H1 (cell line): Measurements from ENCODE around the gene USP8. TPM values are rescaled to one million over a fixed set of nuclear protein-coding genes. Genes with fewer than 3 reads are reported as not detected.

ENCODE experiments used
- CTCF ChIA-PET: fragments of 300-600 bp; sonication (Branson Sonifier 250); formaldehyde crosslinking; loops from one replicate; lab custom pipeline; 2021; ENCODE audit not compliant: partially characterized antibody; lab: Charles Lee
- POLR2A ChIA-PET: fragments of 300-600 bp; sonication (Branson Sonifier 250); formaldehyde crosslinking; loops from one replicate; lab custom pipeline; 2021; ENCODE audit warnings: inconsistent platforms; ENCODE audit not compliant: partially characterized antibody; lab: Charles Lee
- DNase-seq, 2 experiments: peaks; one replicate each; pipeline versions ENCODE4 v3.0.0 to v3.0.0-alpha.2; 2010 to 2022; ENCODE audit warnings: low spot score in 2 of 2, low read depth in 1 of 2, mixed read lengths in 1 of 2
- FAIRE-seq: peaks from 2 replicates; lab custom pipeline; 2011; peaks lifted over from hg19 to GRCh38; lab: Jason Lieb, UNC
- H2AFZ ChIP-seq: 2 replicates; pipeline ENCODE4 v1.8.1; 2012; ENCODE audit warnings: low read length, inconsistent platforms
- H2AK5ac ChIP-seq: 2 replicates; pipeline ENCODE4 v1.6.1; 2013; ENCODE audit warnings: low read depth, low read length
- H2BK120ac ChIP-seq: replicated peaks from 2 replicates; pipeline ENCODE3; 2013; ENCODE audit warnings: low read depth, low read length, inconsistent platforms
- H2BK12ac ChIP-seq: 2 replicates; pipeline ENCODE4 v1.6.1; 2013; ENCODE audit warnings: low read depth, low read length
- H2BK15ac ChIP-seq: 2 replicates; pipeline ENCODE4 v1.6.1; 2013; ENCODE audit warnings: low read length
- H2BK20ac ChIP-seq: 2 replicates; pipeline ENCODE4 v1.6.1; 2013; ENCODE audit warnings: low read length
- H2BK5ac ChIP-seq: 2 replicates; pipeline ENCODE4 v1.6.1; 2013; ENCODE audit warnings: low read depth, low read length
- H3K14ac ChIP-seq: 2 replicates; pipeline ENCODE4 v1.6.1; 2013; ENCODE audit warnings: inconsistent platforms; ENCODE audit not compliant: insufficient read length
- H3K18ac ChIP-seq: 2 replicates; pipeline ENCODE4 v1.6.1; 2013; ENCODE audit warnings: low read length; ENCODE audit errors: extremely low read depth
- H3K23ac ChIP-seq: 2 replicates; pipeline ENCODE4 v1.6.1; 2013; ENCODE audit warnings: inconsistent platforms; ENCODE audit not compliant: insufficient read length
- H3K23me2 ChIP-seq: 2 replicates; pipeline ENCODE4 v1.6.1; 2013; ENCODE audit warnings: low read depth, low read length
- H3K27ac ChIP-seq: 2 replicates; pipeline ENCODE4 v1.6.1; 2011; ENCODE audit warnings: low read depth, low read length, inconsistent platforms
- H3K27me3 ChIP-seq, 4 experiments: replicated peaks in 1 of 4; 1 replicate in 1 of 4; 2 replicates in 3 of 4; pipeline versions ENCODE4 v1.6.1 to v1.8.1; 2011 to 2013; ENCODE audit warnings: low read length in 3 of 4, mild to moderate bottlenecking in 3 of 4, inconsistent platforms in 2 of 4, mixed read lengths in 2 of 4, moderate library complexity in 1 of 4; ENCODE audit not compliant: control insufficient read depth in 3 of 4, insufficient read depth in 3 of 4; ENCODE audit errors: extremely low read depth in 1 of 4
- H3K36me3 ChIP-seq, 4 experiments: 2 replicates each; pipeline versions ENCODE4 v1.6.1 to v1.8.1; 2011 to 2013; ENCODE audit warnings: mild to moderate bottlenecking in 4 of 4, low read length in 3 of 4, moderate library complexity in 2 of 4, control low read depth in 1 of 4, inconsistent platforms in 1 of 4; ENCODE audit not compliant: insufficient read depth in 4 of 4, control insufficient read depth in 2 of 4
- H3K4ac ChIP-seq: replicated peaks from 2 replicates; pipeline ENCODE3; 2013; ENCODE audit warnings: low read length, low read depth, mixed read lengths, inconsistent platforms; ENCODE audit not compliant: insufficient read length
- H3K4me1 ChIP-seq, 4 experiments: replicated peaks in 1 of 4; 1 replicate in 1 of 4; 2 replicates in 3 of 4; pipeline versions ENCODE4 v1.6.1 to v1.8.1; 2011 to 2013; ENCODE audit warnings: low read length in 3 of 4, inconsistent platforms in 2 of 4, mixed read lengths in 1 of 4; ENCODE audit not compliant: insufficient read depth in 4 of 4, control insufficient read depth in 3 of 4
- H3K4me2 ChIP-seq, 2 experiments: 2 replicates each; pipeline versions ENCODE4 v1.6.1 to v1.8.1; 2011 to 2013; ENCODE audit warnings: low read depth in 2 of 2, low read length in 2 of 2, control low read depth in 1 of 2, inconsistent platforms in 1 of 2, mild to moderate bottlenecking in 1 of 2; ENCODE audit not compliant: insufficient read depth in 1 of 2
- H3K4me3 ChIP-seq, 4 experiments: fragments of 200-600, 300-600 bp in 1 of 4; sonication (generic), shearing (Covaris generic), sonication (Bioruptor Twin) in 1 of 4; 2 replicates each; pipeline versions ENCODE4 v1.5.1 to v1.8.1; 2011 to 2016; ENCODE audit warnings: low read length in 4 of 4, low read depth in 3 of 4, control low read depth in 2 of 4, inconsistent platforms in 2 of 4, mild to moderate bottlenecking in 2 of 4, mixed read lengths in 1 of 4, moderate library complexity in 1 of 4; ENCODE audit not compliant: insufficient read depth in 2 of 4; ENCODE audit errors: extremely low read depth in 1 of 4
- H3K56ac ChIP-seq: replicated peaks from 2 replicates; pipeline ENCODE3; 2013; ENCODE audit warnings: low read depth, mild to moderate bottlenecking, mixed read lengths, low read length, inconsistent platforms; ENCODE audit not compliant: insufficient read length
- H3K79me1 ChIP-seq: 2 replicates; pipeline ENCODE4 v1.6.1; 2013; ENCODE audit warnings: low read depth, low read length, control low read depth
- H3K79me2 ChIP-seq, 2 experiments: 2 replicates each; pipeline versions ENCODE4 v1.6.1 to v1.8.1; 2012 to 2013; ENCODE audit warnings: low read length in 2 of 2, mild to moderate bottlenecking in 2 of 2, inconsistent platforms in 1 of 2; ENCODE audit not compliant: insufficient read depth in 2 of 2, control insufficient read depth in 1 of 2
- H3K9ac ChIP-seq, 4 experiments: replicated peaks in 1 of 4; 1 replicate in 1 of 4; 2 replicates in 3 of 4; pipeline versions ENCODE4 v1.6.1 to v1.8.1; 2011 to 2013; ENCODE audit warnings: low read depth in 3 of 4, low read length in 3 of 4, control low read depth in 2 of 4, mild to moderate bottlenecking in 2 of 4, moderate library complexity in 2 of 4, inconsistent platforms in 1 of 4; ENCODE audit errors: extremely low read depth in 1 of 4
- H3K9me3 ChIP-seq, 2 experiments: 2 replicates each; pipeline versions ENCODE4 v1.6.1 to v1.8.1; 2012 to 2013; ENCODE audit warnings: mild to moderate bottlenecking in 2 of 2, moderate library complexity in 2 of 2, control low read depth in 1 of 2, inconsistent platforms in 1 of 2, low read depth in 1 of 2, low read length in 1 of 2, mixed read lengths in 1 of 2; ENCODE audit not compliant: insufficient read depth in 2 of 2
- H4K20me1 ChIP-seq, 2 experiments: replicated peaks in 1 of 2; 2 replicates each; pipeline versions ENCODE3 to v1.8.1; 2011 to 2013; ENCODE audit warnings: inconsistent platforms in 2 of 2, low read length in 2 of 2, mild to moderate bottlenecking in 1 of 2; ENCODE audit not compliant: insufficient read depth in 2 of 2, control insufficient read depth in 1 of 2
- H4K5ac ChIP-seq: 2 replicates; pipeline ENCODE4 v1.6.1; 2013; ENCODE audit warnings: low read length, low read depth, mixed read lengths, inconsistent platforms; ENCODE audit not compliant: insufficient read length
- H4K8ac ChIP-seq: 2 replicates; pipeline ENCODE4 v1.8.0; 2013; ENCODE audit warnings: mild to moderate bottlenecking, moderate library complexity, low read length, inconsistent platforms; ENCODE audit not compliant: insufficient read depth; ENCODE audit errors: extremely low read depth
- H4K91ac ChIP-seq: replicated peaks from 2 replicates; pipeline ENCODE3; 2013; ENCODE audit warnings: low read length, mixed read lengths, inconsistent platforms; ENCODE audit not compliant: insufficient read length
- CREB1 ChIP-seq: IDR thresholded peaks from 2 replicates; pipeline ENCODE4 v1.6.1; 2012; ENCODE audit warnings: inconsistent platforms
- FOSL1 ChIP-seq: IDR thresholded peaks from 2 replicates; pipeline ENCODE4 v1.6.1; 2011; ENCODE audit warnings: mild to moderate bottlenecking, low read depth, low read length, moderate library complexity; ENCODE audit not compliant: insufficient read depth
- HDAC2 ChIP-seq, 2 experiments: fragments of 300-600 bp in 1 of 2; sonication (generic) in 1 of 2; IDR thresholded peaks; 2 replicates each; pipeline ENCODE4 v1.6.1; 2011 to 2012; ENCODE audit warnings: low read depth in 2 of 2, low read length in 2 of 2, mild to moderate bottlenecking in 2 of 2, moderate library complexity in 2 of 2, borderline replicate concordance in 1 of 2, inconsistent platforms in 1 of 2
- HDAC6 ChIP-seq: IDR thresholded peaks from one replicate; pipeline ENCODE4 v1.7.1; 2012; ENCODE audit warnings: low read depth, mild to moderate bottlenecking, inconsistent platforms, low read length, moderate library complexity
- KDM4A ChIP-seq: IDR thresholded peaks from one replicate; pipeline ENCODE4 v1.7.1; 2012; ENCODE audit warnings: low read depth, mild to moderate bottlenecking, moderate library complexity, low read length, inconsistent platforms; ENCODE audit not compliant: severe bottlenecking
- KDM5A ChIP-seq: fragments of 200-600 bp; IDR thresholded peaks from 2 replicates; pipeline ENCODE4 v1.7.1; 2012; ENCODE audit warnings: mild to moderate bottlenecking, low read length, inconsistent platforms, mixed read lengths
- SIX5 ChIP-seq: IDR thresholded peaks from 2 replicates; pipeline ENCODE4 v1.6.1; 2011; ENCODE audit warnings: mild to moderate bottlenecking, low read depth, low read length
- SP2 ChIP-seq: IDR thresholded peaks from 2 replicates; pipeline ENCODE4 v1.6.1; 2012; ENCODE audit warnings: mild to moderate bottlenecking, low read length, inconsistent platforms
- SRF ChIP-seq: IDR thresholded peaks from 2 replicates; pipeline ENCODE4 v1.6.1; 2011; ENCODE audit warnings: mild to moderate bottlenecking, low read depth, low read length, moderate library complexity
- TAF1 ChIP-seq: IDR thresholded peaks from 2 replicates; pipeline ENCODE4 v1.6.1; 2011; ENCODE audit warnings: mild to moderate bottlenecking, low read depth, low read length
- ZNF274 ChIP-seq: IDR thresholded peaks from 2 replicates; pipeline ENCODE4 v1.7.0; 2012; ENCODE audit warnings: low read length, borderline replicate concordance; ENCODE audit errors: extremely low read depth
- WGBS, 2 experiments: shearing (Covaris generic) in 1 of 2; methylation state at CpG; one replicate each; pipeline versions ENCODE4 v1.1.6 to v1.1.7; 2013 to 2015; ENCODE audit warnings: low lambda C conversion rate in 2 of 2, mixed read lengths in 2 of 2, inconsistent platforms in 1 of 2, low coverage in 1 of 2, missing lambda C conversion rate in 1 of 2; ENCODE audit not compliant: insufficient replicate concordance in 2 of 2, insufficient coverage in 1 of 2, insufficient read length in 1 of 2; ENCODE audit errors: extremely low coverage in 1 of 2, missing lambda C conversion rate in 1 of 2; 5-methylcytosine and 5-hydroxymethylcytosine counted together
- polyA plus RNA-seq, 7 experiments: library from polyadenylated mRNA; depleted of rRNA in 3 of 7; stranded (reverse) in 5 of 7; unstranded in 2 of 7; fragments of >200 nt in 5 of 7; fragments of 200-250 nt in 2 of 7; gene quantifications; 1 replicate in 5 of 7; 2 replicates in 1 of 7; 4 replicates in 1 of 7; pipeline versions ENCODE4 v1.2.1 to v1.2.3, GENCODE V29; 2011 to 2013; ENCODE audit warnings: missing spikeins in 2 of 7, mixed read lengths in 2 of 7
- total RNA-seq: library from RNA; stranded (reverse); fragmentation: NEBNext Ultra II Directional; extraction: Animal tissue kit (Norgen Biotek cat#: 25700); gene quantifications from 2 replicates; pipeline ENCODE4 v1.2.1, GENCODE V29; 2021
- TF ChIP-seq, protein P1 (sequence below): IDR thresholded peaks from 2 replicates; pipeline ENCODE4 v1.6.1; 2012; ENCODE audit warnings: low read length, inconsistent platforms

USP8 gene
- total and polyA plus RNA-seq, 2 of the 8 experiments (the other 6 are each of a cell fraction or from before 2014, with no cell fraction given), result 19.9 to 66.2 TPM

DNA sequence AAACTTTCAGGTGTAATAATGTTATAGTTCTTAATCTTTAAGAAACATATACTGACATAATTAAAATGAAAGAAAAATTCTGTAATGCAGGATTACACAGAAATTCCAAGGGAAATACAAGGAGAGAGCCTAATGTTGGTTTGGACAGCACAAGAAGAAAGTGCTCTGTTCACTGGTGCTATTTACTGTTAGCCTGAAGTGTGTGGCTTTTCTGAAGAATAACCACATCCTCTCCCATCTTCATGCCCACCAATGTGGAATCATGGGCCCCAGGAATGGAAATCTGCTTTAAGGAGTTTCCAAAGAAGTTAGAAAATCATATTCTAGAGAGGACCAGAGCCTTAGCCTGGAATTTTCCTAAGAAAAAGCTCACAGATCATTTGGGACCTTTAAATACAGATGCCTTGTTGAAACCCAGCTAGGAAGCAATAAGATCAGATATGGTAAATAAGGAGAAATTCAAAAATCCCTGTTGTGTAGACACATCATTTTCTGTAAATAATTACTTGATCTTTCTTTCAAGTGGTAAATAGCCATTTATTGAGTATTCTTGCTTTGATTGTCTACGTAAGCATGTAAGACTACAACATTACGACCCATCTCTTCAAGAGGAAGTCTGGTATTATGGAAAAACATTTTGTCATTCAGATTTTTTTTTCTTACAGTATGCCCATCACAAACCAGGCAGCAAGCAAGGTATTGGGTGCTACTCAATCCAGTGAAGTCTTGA lies 132.6 kb downstream of the USP8 start:
- Histone ChIP-seq H3K4me1 (no peaks in the 10 kb centered on the region), H4K8ac (no peak overlapping the region), H3K4me2 (no peak overlapping the region), H3K27me3 (no peaks in the 10 kb centered on the region), H2BK20ac (no peak overlapping the region), H2AK5ac (no peak overlapping the region), H3K4me3 (no peak overlapping the region), H3K9me3 (no peaks in the 10 kb centered on the region), H3K4ac (no peak overlapping the region), H4K5ac (no peak overlapping the region), H2BK120ac (no peak overlapping the region), H3K9ac (no peak overlapping the region), H3K23ac (no peak overlapping the region), H2BK12ac (no peak overlapping the region), H3K18ac (no peak overlapping the region), H3K79me1 (no peaks in the 10 kb centered on the region), H3K36me3 (peaks cover 0 to 3% (median 0%) of the 10 kb centered on the region in 4 experiments; a peak in 1 of 8 replicates), H4K20me1 (no peaks in the 10 kb centered on the region), H2BK5ac (no peak overlapping the region), H3K56ac (no peak overlapping the region), H3K79me2 (no peaks in the 10 kb centered on the region), H3K27ac (no peak overlapping the region), H3K14ac (no peak overlapping the region), H2BK15ac (no peak overlapping the region), H4K91ac (no peak overlapping the region), H3K23me2 (no peaks in the 10 kb centered on the region), H2AFZ (no peak overlapping the region)
- DNase-seq (no peak), FAIRE-seq (no peak)
- ChIA-PET POLR2A (no interaction called here), CTCF (no interaction called here)
- WGBS, 2 experiments, result 88% methylated on average over 2 of the region's 2 CpGs; no CpG with 5 or more reads in 1 of the 2 experiments
- no peak for TF ChIP-seq SIX5
- no peak for TF ChIP-seq ZNF274
- TF ChIP-seq HDAC2 (IDR thresholded peaks at IDR 0.05; ENCODE audit: borderline replicate concordance in 1 of 2, low read depth in 2 of 2, low read length in 2 of 2), result no peak
- no peak for TF ChIP-seq HDAC6
- no peak for TF ChIP-seq KDM4A
- TF ChIP-seq TAF1, result no peak
- TF ChIP-seq, protein P1, sequence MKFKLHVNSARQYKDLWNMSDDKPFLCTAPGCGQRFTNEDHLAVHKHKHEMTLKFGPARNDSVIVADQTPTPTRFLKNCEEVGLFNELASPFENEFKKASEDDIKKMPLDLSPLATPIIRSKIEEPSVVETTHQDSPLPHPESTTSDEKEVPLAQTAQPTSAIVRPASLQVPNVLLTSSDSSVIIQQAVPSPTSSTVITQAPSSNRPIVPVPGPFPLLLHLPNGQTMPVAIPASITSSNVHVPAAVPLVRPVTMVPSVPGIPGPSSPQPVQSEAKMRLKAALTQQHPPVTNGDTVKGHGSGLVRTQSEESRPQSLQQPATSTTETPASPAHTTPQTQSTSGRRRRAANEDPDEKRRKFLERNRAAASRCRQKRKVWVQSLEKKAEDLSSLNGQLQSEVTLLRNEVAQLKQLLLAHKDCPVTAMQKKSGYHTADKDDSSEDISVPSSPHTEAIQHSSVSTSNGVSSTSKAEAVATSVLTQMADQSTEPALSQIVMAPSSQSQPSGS, result no peak
- TF ChIP-seq FOSL1, result no peak
- no peak for TF ChIP-seq KDM5A
- TF ChIP-seq CREB1, result no peak
- no peak for TF ChIP-seq SRF
- no peak for TF ChIP-seq SP2
